Measurements from ENCODE around the gene AAK1.
"Not testable (repeated sequence)": the region's sequence is repeated elsewhere in the genome, so short reads cannot be mapped to it uniquely, and the experiment has no call there.

Gene AAK1

DNA sequence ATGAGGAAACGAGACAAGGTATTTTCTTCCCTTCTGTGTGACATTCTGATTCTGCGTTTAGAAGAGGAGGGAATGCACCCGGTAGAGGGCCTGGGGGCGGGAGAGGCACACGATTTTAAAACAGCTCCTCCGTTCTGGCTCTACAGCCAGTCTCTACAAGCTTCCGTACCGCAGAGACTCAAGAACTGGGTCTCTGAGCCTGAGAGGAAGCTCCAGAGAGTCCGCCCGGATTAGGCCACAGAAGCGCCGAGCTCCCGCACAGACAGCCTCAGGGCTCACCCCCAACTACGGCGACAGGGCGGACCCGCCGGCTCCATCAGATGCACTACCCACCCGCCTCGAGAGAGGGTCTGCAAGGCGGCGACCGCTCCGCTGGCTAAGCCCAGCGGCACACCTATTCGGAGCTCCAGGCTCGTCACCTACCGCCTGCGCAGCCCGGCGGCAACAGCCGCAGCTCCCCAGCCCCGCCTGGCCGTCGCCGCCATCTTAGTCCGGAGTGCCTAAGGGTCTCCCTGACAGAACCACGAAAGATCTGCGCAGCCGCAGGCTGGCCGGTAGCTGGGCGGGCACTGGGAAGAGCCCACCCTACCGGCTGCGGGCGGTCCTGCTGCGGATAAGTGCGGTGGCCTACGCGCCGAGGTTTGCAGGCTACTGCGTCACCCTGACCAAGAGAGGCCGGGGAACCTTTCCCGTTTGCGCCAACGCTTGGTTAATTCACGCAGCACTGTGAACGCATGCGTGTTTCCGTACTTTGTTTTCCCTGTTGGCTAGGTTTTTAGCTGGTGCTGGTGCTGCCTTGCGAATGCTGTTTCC is 206.4 kb downstream of the AAK1 start, which contains the start of gene NFU1:
TSS of gene NFU1 (minus strand) at position 498 of the 813 bp plus-strand sequence. CDS start at position 485, 13 bp downstream.
- peak; percentile 88 to 89 for DNase-seq

DNA sequence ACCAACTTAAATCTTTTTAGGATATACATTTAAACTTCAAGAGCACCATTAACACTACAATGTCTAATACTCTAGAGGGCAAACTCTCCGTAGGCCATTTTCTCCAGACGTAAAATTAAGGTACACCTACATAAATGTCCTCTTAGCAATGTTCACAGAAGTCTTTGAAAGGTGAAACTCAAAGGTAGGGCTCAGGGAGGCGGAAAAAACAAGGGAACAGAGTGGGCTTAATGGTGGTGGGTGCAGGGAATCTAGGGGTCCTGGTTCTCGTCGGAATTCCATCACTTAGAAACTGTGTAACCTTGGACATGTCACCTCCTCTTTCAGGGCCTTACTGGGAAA is 207.0 kb downstream of the AAK1 start:
- DNase-seq: no peak

DNA sequence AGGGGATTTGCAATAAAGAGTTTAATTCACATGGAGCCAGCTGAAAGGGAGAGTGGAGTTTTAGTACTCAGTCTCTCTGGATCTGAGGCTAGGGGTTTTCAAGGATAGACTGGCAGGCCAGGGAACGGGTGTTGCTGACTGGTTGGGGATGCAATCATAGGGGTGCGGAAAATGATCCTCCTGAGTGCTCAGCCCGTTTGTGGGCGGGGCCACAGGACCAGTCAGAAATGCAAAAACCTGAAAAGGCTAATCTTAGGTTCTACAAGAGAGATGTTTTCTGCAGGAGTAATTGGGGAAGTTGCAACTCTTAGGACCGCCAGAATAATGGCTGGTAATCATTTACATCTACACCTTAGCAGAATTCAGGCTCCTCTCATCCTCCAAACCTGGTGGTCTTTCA is 208.8 kb downstream of the AAK1 start:
- no peak for DNase-seq

DNA sequence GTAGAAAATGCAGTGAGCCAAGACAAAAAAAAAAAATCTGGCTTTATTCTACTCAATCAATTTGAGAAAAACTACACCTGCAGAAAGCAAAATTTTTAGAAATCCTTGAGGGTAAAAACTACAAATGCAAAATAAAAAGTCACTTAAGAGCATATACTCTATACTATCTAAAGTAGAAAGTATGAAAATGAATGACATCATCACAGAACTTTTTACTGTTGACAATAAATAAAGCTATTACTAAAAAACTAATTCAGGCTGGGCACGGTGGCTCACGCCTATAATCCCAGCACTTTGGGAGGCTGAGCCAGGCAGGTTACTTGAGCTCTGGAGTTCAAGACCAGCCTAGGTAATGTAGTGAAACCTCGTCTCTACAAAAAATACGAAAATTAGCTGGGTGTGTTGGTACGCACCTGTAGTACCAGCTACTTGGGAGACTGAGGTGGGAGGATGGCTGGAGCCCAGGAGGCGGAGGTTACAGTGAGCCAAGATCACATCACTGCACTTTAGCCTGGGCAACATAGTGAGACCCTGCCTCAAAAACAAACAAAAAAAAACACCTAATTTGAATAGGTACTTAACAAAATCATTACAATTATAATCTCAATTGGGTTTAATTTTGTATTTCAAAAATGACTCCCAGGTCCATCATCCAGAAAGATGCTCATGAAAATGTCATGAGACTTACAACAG is 213.9 kb downstream of the AAK1 start:
- no peak for DNase-seq

DNA sequence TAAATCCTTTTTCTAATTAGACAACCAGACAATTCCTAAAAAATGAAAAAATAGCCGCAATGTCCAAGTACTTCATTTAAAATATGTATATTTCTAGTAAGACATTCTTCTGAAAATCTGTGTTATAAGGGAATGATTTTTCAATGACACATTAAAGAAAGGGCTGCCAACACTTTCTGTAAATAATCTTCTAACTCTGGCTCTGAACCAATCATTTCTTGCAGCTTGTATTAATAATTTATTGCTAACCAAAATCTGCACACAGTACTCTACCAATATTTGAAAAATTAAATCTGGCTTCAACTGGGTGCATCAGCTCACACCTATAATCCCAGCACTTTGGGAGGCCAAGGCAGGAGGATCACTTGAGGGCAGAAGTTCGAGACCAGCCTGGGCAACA is 214.6 kb downstream of the AAK1 start:
- no peak for DNase-seq

DNA sequence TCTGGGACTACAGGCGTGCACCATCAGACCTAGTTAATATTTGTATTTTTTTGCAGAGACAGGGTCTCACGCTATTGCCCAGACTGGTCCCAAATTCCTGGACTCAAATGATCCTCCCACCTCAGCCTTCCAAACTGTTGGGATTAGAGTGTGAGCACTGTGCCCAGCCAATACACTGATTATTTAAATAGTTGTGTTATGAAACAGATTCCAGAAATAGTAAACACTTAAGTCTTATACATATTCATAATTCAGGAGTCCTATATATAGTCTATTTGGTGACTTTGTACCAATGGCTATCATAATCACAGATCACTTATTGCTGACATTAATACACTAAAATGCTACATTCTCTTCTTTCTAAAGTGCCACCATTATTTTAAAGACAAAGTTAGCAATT is 219.1 kb downstream of the AAK1 start:
- no peak for DNase-seq

DNA sequence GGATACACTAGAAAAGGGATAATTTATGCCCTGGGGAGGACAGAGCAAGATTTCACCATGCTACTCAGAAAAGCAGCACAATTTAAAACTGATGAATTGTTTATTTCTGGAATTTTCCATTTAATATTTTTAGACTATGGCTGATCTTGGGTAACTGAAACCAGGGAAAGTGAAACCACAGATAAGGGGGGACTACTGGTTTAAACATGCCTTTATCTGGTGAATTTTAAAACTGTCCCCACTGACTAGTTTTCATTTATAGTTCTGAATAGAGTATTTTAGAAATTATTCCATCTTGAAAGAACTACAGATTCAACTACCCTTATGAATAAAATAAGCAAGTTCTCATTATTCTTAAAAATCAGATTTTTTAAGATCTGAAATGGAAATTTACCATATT is 221.3 kb downstream of the AAK1 start:
- DNase-seq: no peak

DNA sequence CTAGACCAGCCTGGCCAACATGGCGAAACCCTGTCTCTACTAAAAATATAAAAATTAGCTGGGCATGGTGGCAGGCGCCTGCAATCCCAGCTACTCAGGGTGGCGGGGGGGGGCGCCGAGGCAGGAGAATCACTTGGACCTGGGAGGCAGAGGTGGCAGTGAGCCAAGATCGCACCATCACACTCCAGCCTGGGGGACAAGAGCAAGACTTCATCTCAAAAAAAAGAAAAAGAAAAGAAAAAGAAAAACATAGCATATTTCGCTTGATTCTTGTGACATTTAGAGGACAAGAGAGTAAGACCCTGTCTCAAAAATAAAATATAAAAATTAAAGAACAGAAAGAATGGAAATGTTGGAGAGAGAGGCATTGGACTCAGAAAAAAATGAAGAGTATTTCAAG is 224.4 kb downstream of the AAK1 start:
- DNase-seq: not testable (repeated sequence)

DNA sequence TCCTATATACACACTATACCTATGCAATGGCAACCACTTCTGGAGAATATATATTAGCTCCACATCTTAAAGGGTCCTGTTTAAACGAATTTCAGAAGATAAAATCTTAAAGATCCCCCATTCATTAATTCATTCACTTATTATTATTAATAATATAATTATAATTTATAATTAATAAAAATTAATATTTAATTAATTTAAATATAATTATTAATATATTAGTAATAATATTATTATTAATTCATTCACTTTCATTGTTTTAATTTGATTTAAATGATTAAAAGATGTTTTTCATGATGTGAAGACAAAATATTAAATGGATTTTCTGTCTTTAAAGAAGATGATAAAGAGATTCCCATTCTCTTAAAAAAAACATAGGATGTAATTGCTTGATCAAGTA is 227.4 kb downstream of the AAK1 start:
- DNase-seq: no peak
